Uterus (tissue), 2 donors: ENCODE data around the gene CCL20.

Experiments used
- POLR2A ChIP-seq, 2 donors: fragments of 450-650 bp; IDR thresholded peaks; one replicate each; pipeline ENCODE4 v1.6.1; 2016; ENCODE audit warnings: antibody characterized with exemption in 2 of 2, mild to moderate bottlenecking in 1 of 2, moderate library complexity in 1 of 2
- TF ChIP-seq, protein P1 (sequence below), 4 experiments: fragments of 200-600 bp in 2 of 4; fragments of 450-650 bp in 2 of 4; sonication (generic) in 2 of 4; IDR thresholded peaks; one replicate each; pipeline ENCODE4 v1.5.1; 2016 to 2019; ENCODE audit warnings: antibody characterized with exemption in 4 of 4, mild to moderate bottlenecking in 2 of 4, moderate library complexity in 1 of 4

DNA sequence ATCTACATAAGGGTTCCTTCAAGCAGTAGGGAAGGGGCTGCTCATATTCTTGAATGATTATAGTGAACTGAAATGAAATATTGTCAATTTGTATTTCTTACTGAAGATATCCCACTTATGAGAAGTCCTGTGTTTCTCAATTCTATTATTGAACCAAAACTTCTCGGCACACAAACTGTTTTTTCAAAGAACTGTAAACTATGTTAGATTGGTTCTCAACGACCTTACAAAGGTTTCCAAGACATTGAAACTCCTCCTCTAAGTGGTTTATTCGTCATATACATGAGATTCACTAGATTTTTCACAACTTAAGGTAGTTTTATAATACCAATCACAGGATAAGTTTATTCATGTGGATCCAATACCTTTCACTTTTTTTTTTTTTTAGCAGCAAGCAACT is 1.4 kb downstream of the CCL20 start:
- TF ChIP-seq, protein P1, sequence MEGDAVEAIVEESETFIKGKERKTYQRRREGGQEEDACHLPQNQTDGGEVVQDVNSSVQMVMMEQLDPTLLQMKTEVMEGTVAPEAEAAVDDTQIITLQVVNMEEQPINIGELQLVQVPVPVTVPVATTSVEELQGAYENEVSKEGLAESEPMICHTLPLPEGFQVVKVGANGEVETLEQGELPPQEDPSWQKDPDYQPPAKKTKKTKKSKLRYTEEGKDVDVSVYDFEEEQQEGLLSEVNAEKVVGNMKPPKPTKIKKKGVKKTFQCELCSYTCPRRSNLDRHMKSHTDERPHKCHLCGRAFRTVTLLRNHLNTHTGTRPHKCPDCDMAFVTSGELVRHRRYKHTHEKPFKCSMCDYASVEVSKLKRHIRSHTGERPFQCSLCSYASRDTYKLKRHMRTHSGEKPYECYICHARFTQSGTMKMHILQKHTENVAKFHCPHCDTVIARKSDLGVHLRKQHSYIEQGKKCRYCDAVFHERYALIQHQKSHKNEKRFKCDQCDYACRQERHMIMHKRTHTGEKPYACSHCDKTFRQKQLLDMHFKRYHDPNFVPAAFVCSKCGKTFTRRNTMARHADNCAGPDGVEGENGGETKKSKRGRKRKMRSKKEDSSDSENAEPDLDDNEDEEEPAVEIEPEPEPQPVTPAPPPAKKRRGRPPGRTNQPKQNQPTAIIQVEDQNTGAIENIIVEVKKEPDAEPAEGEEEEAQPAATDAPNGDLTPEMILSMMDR (IDR thresholded peaks at IDR 0.05) = no peak
- no peak for TF ChIP-seq POLR2A (IDR thresholded peaks at IDR 0.05)
